ENCODE data around the gene KRTAP12-3. TPM values are rescaled to one million over a fixed set of nuclear protein-coding genes. Genes with fewer than 3 reads are reported as not detected.
"Not testable (repeated sequence)": the region's sequence is repeated elsewhere in the genome, so short reads cannot be mapped to it uniquely, and the experiment has no call there.

Gene KRTAP12-3
- total RNA-seq, 1 donor from 2014 or later, result not detected

DNA sequence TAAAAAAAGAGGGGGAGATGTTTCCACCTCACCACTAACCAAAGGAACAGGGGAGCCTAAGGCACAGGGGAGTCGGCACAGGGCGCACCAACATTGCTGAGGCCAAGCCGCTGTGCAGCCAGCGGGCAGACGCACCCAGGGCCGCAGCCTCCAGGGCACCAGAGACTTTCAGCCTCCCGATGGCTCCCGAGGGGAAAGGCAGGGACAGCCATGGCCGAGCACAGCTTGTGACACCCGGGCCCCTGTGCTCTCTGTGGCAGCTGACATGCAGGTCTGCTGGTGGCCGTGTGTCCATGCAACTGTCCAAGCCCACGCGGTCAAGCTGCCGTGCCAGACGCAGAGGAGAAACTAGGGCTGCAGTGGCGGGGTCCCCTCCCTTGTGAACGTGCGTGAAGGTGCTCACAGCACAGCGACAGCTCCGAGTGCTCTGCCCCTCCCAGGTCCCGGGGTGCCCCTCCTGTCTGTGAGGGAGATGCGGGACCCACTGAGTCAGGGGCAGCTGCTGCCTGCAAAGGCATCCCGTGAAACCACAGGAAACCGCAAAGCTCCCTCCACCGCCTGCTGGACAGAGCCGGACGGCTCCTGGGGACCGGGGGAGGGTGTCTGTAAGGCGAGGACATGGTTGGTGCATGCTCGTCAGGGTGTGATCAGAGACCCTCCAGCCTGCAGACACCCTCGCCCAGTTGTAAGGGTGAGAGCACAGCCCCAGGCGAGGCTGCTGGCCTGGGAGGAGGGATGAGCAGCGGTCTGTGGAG, 9.0 kb upstream of the KRTAP12-3 start:
- intact Hi-C loops (cut with DNase I), result loop anchor here (10.0 kb wide), 1 partner anchor 136 kb away; no protein-coding TSS in a partner anchor
- DNase-seq (ENCODE audit: low spot score), result no peak

DNA sequence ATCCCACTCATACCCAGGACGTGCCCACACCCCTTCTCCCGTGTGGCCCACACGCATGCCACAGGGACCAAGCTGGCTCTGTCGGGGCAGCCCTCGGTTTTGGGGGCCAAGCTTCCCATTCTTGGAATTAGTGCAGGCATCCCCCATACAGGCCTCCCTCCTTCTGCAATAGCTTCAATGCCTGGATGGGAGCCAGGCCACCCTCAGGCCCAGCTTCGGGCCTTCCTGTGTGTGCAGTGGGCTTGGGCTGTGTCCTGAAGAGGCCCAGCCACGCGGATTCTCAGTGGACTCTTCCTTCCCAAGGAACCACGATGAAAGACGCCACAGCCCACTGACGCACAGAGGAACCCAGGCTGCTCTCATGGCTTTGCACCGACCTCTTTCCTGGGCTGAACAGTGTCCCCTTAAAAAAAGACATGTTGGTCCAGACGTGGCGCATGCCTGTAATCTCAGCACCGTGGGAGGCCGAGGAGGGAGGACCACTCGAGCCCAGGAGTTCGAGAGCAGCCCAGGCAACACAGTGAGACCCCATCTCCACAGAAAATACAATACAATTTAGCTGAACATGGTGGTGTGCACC, 8.1 kb upstream of the KRTAP12-3 start:
- no peak for DNase-seq (ENCODE audit: low spot score)
- intact Hi-C loops (cut with DNase I), result loop anchor here (10.0 kb wide), 1 partner anchor 135 kb away; no protein-coding TSS in a partner anchor

DNA sequence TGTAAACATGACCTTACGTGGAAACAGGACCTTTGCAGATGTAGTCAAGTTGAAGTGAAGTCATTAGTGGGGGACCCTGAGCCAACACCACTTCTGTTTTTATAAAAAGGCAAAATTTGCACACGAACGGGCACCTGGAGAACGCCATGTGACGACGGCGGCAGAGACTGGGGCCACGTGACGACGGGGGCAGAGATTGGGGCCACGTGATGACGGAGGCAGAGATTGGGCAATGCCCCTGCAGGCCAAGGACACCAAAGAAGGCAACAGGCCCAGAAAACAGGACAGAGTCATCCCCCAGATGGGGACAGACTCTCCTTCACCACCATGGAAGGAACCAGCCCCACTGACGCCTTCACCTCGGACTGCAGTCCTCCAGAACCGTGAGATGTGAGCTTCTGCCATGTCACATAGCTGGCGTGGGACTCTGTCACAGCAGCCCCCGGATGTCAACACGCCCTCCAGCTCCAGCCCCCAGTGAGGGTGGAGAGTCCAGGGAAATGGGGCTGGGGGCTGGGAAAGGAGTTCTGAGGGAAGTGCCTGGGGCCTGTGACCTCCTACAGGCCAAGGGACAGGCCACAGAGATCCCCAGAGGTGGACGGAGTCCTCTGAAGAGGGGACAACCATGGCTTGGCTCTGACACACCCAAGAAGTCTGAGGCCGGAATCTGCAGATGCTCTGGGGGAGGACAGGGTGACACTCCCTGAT, 7.3 kb upstream of the KRTAP12-3 start:
- intact Hi-C loops (cut with DNase I), result no loop called here
- DNase-seq (ENCODE audit: low spot score), result no peak

DNA sequence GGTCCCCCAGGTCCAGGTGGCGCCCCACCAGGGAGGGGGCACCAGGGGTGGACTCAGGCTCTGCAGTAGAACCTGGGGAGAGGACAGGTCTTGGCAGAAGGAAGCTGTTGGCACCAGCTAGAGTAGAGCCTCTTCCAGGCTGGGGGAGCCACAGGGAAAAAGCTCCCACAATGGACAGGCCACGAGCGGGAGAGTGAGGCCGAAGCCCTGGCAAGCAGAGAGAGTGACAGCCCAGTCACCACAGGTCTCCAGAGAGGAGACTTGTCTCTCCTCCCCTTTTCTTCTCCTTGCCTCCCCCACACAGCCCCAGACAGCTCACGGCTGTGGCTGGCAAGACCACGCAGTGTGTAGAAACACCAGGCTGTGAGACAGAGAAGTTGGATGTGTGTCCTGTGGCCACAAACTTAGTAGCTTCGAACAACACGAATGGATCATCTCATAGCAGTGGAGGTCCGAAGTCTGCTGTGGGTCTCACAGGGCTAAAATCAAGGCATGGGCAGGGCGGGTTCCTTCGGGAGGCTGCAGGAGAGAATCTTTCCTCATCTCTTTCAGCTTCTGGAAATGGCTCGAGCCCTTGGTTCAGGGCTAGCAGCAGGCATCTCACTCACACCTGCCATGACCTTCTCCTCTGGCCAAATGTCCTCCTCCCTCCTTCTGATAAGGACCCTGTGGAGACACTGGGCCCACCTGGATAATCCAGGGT, 6.6 kb upstream of the KRTAP12-3 start:
- no peak for DNase-seq (ENCODE audit: low spot score)
- intact Hi-C loops (cut with DNase I), result no loop called here

DNA sequence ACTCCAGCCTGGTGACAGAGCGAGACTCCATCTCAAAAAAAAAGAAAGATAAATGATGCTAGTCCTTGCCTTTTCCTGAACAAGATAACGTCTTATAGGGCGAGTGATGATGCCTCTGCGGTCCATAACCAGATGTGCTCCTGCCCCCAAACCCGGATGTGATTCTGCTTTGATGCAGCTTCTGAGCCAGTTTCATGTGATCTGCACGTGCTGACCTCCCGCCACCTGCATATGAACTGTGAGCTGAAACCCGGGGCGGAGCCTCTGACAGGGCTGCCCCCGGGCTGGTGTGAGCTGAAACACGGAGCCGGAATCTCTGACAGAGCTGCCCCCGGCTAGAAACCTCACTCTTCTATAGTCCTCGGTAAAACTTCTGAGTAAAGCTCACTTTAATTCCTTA, 4.6 kb upstream of the KRTAP12-3 start:
- intact Hi-C loops (cut with DNase I), result no loop called here
- DNase-seq (ENCODE audit: low spot score), result no peak

DNA sequence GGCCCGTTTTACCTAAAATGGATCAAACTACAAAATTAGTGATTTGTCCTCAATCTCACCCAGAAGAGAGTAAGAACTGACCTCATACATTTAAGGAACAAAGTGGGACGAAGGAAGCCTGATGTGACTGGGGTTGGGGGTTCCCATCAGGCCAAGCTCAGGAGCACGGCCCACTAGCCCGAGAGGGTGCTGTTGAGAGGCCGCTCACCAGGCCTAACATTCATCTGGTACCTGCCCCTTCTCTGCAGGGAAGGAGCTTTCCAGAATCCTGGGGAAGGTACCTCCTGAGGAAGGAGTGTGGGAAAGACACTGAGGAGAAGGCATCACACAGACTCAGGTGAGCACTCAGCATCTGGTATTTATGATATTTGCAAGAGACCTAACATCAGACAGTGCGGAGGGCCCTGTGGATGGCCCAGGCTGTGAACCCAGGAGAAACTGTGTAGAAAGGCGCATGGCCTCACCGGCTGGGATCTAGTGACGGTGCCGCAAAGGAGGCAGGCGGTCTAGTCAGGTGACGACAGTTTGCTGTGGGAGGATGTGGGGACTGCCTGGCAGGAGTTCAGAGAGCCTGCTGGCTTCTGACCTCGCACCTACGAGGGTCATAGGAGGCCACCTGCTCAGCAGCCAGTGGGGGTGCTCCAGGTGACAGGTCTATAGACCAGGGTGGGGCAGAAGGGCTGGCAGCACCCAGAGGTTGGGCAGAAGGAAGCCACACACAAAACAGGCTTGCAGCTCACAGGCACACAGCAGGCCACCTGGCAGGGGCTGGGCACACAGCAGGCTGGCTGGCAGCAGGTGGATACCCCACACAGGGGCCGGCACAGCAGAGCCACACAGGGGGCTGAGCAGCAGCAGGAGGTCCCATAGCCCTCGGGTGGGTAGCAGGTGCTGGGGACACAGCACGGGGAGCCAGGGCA, 3.8 kb upstream of the KRTAP12-3 start:
- intact Hi-C loops (cut with DNase I), result no loop called here
- no peak for DNase-seq (ENCODE audit: low spot score)

DNA sequence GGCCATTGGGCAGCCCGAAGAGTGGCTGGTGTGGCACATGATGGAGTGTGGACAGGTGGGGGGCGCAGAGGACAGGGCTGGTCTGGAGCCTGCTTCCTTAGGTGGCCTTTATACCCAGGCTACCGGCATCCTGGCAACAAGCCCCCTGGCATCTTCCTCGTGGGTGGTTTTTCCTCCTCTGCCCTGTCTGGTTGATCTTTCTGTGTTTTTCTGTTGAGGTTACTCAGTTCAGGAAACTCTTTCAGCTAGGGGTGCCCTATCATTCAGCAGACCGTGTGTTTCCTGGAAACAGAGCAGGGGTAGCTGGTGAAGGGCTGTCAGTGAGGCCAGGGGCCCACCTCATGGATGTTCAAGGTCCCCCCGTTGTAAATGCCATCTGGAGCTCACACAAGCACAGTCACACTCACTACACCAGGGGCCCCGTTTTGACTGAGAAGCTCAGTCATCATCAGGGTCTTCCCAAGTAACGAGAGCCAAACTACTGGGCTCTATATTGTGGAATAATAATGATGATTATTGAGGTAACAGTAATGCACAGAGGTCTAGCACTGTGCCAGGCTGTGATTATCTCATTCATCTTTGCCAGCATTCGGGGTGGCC, 3.1 kb upstream of the KRTAP12-3 start, which contains the start of gene KRTAP12-4:
Gene KRTAP12-4, minus strand, starts transcription at position 84 of the 600 bp plus-strand sequence. Its CDS starts 45 bp downstream, at position 39.
- intact Hi-C loops (cut with DNase I), result no loop called here
- no peak for DNase-seq (ENCODE audit: low spot score)

DNA sequence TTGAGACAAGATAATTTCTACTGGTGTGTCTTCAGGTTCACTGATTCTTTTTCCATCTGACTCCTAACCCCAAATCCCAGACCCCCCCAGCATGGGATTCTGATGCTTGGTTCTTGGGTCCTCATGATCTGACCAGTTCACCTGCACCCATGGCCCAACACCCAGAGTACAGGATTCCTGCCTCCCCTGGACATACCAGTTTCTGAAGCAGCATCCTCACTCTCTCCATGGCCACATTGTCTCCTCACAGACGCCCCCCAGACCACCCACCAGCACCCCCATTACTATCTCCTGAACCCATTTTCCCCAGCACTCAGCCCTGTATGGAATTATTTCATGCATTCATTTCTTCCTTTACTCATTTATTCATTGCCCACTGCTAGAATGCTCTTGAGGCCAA, 864 bp upstream of the KRTAP12-3 start:
- no peak for DNase-seq (ENCODE audit: low spot score)
- intact Hi-C loops (cut with DNase I), result no loop called here

DNA sequence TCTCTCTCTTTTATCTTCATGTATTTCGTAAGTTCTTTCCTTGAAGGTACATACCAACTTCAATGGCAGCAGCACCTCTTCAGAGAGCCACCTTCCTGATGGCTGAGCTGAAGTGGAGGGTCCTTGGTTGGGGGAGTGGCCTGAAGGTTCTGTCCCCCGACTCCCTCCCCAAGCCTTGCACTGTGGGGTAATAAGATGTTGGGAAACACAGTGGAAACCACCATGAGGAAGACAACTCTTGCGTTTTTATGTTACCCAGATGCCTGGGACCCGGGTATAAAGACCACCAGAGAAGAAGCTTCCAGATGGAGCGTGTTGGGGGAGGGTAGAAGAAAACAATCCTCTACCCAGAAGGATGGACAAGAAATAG, 794 bp downstream of the KRTAP12-3 start:
- no peak for DNase-seq (ENCODE audit: low spot score)
- intact Hi-C loops (cut with DNase I), result no loop called here

DNA sequence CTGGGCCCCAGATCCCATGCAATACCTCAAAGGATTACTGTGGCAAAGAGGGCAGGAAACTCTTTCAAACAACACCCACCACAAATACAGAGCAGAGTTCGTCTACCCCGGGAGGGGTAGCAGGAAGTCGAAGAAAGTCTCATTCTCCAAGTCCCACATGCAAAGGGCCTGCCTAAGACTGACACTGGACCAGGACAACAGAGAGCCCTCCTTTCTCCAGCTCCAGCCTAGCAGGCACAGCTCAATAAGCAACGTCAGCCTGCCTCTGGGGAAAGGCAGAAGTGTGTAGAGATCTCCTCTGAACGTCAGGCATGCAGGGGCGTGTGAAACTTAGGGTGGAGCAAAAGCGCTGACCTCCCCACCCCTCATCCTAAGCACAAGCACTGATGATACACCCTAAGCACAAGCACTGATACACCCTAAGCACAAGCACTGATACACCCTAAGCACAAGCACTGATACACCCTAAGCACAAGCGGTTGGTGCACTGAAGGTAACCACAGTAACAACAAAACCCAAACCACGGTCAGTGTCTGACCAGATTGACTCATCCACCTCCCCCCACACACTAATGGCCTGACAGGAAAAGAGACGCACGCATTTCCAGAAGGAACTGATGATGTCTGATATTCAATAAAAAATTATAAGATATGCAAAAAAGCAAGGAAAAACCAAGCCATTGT, 1.3 kb downstream of the KRTAP12-3 start:
- intact Hi-C loops (cut with DNase I), result no loop called here
- DNase-seq (ENCODE audit: low spot score), result no peak

DNA sequence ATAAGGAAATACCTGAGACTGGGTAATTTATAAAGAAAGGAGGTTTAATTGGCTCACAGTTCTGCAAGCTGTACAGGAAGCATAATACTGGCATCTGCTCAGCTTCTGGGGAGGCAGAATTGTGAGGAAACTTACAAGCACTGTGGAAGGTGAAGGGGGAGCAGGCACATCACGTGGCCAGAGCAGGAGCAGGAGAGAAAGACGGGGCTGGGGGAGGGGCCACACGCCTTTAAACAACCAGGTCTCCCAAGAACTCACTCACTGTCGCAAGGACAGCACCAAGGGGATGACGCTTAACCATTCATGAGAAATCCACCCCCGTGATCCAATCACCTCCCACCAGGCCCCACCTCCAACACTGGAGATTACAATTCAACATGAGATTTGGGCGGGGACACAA, 3.8 kb downstream of the KRTAP12-3 start:
- DNase-seq (ENCODE audit: low spot score), result peak; percentile 14
- intact Hi-C loops (cut with DNase I), result not testable (repeated sequence)

DNA sequence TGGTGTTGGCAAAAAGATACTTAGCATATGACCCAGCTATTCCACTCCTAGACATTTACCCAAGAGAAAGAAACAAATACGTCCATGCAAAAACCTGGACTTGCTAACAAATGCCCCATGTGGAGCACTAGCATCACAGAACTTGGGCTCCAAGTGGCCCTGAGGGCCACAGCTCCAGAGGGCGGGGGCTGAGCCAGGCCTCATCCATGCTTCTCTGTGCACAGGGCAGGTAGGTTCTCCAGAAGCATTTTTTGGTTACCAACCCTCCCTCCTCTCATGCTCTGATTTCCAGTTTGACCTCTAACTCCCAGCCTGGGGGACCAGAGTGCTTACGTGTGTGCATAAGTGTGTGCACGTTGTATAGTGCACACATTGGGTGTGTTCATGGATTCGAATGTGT, 7.0 kb downstream of the KRTAP12-3 start:
- peak; percentile 7 for DNase-seq (ENCODE audit: low spot score)
- intact Hi-C loops (cut with DNase I), result no loop called here

DNA sequence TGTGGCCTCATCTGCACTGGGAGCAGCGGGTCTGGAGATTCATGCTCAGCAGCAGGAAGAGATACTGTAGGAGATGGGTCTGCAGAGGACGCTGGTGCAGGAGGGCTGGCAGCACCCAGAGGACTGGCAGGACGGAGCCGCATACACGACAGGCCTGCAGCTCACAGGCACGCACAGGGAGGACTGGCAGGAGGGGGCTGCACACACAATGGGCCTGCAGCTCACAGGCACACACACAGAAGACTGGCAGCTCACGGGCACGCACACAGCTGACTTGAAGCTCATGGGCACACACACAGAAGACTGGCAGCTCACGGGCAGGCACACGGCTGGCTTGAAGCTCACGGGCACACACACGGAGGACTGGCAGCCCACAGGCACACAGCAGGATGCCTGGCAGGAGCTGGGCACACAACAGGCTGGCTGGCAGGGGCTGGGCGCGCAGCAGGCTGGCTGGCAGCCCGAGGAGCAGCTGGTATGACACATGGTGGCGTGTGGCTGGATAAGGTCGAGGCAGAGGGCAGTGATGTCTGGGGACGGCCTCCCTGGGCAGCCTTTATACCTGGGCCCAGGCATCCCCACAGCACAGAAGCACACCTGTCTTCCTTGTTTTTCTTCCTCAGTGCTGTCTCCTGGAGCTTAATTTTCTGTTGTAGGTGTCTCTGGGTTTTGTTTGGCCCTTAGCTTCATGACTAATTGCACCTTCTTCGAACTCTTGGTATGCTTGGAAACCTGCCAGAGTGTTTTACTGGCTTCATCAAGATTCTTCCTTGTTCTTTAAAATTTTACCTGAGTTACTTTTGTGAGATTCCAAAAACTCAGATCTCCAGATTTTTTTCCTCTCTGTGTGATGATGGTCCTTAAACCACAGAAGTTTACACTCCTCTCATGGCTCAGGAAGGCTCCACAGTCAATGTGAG, 8.9 kb downstream of the KRTAP12-3 start, which contains the start of gene KRTAP12-2:
Gene KRTAP12-2, minus strand, starts transcription at position 527 of the 920 bp plus-strand sequence. Its CDS starts 41 bp downstream, at position 486.
- intact Hi-C loops (cut with DNase I), result no loop called here
- peak; percentile 79 for DNase-seq (ENCODE audit: low spot score)

DNA sequence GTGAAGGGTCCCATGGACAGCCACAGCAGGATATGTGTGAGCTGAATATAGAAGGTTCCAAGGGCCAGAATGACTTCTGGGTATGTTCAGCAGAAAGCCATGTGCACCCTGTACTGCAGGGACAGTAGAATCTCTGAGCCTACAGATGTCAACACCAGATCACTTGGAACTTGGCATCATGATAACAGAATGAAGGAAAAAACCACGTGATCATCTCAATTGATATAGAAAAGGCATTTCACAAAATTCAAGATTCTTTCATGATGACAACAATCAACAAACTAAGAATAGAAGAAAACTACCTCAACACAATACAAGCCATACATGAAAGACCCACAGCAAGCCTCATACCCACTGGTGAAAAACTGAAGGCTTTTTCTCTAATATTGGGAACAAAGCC, 9.9 kb downstream of the KRTAP12-3 start:
- intact Hi-C loops (cut with DNase I), result no loop called here

DNA sequence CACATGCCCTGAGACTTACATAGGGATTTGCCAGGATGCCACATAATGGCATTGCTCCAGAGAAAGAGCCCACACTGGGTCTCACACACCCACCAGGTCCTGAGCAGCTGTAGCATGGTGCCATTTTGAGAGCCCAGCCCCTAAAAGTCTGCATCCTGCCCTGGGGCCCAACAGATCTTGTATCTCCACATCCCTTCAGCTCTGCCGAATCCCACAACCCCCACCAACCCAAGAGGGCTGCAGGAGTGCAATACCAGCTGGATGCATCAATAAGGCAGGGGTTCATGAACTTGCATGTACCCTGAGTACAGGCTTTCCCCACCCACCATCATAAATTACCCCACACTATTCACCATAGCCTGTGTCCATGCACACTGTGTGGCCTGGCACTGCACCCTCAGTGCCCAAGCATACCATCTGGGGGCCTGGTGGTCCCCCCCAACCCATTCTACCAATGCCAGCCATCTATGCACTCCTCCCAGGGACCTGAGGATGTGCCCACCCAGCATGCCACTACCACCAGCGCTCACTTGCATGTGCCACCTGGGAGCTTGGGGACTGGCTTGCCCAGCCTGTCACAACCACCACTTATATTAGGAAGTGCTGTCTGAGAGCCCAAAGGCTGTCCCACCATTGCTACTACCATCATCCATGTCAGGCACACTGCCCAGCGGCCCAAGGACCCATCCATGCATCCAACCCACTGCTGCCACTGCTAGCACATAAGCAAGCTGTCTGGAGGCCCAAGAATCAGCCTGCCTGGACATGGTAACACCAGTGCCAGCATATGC, 13.1 kb downstream of the KRTAP12-3 start:
- intact Hi-C loops (cut with DNase I), result no loop called here

More for the DNA sequence above, 9.9 kb downstream of the KRTAP12-3 start:
- DNase-seq (ENCODE audit: low spot score), result peak; percentile 22

DNA sequence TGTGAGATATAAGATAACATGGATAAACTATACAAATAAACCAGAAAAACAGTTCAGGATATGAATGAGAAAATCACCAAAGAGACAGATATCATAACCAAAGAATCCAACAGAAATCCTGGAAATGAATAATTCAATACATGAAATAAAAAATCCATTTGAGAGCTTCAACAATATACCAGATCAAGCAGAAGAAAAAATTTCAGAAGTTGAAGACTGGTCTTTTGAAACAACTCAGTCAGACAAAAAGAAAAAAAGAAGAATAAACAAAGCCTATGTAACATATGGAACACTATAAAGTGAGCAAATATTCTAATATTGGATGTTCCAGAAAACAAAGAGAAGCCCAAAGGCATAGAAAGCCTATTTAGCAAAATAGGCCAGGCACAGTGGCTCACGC, 14.2 kb downstream of the KRTAP12-3 start:
- DNase-seq (ENCODE audit: low spot score), result no peak
- intact Hi-C loops (cut with DNase I), result no loop called here

More for the DNA sequence above, 13.1 kb downstream of the KRTAP12-3 start:
- DNase-seq (ENCODE audit: low spot score), result peak; percentile 63
